WTC11 (cell line): Measurements from ENCODE around the gene AKAP6. TPM values are rescaled to one million over a fixed set of nuclear protein-coding genes. Genes with fewer than 3 reads are reported as not detected.

Source experiments
- ATAC-seq: fragments of 200-7000 bp; cut with Tn5 transposase; 2 replicates; pipeline ENCODE4 v1.10.0; 2021; ENCODE audit warnings: mild to moderate bottlenecking, moderate library complexity
- CTCF ChIA-PET: fragments of 300-600 bp; sonication (Branson Sonifier 250); formaldehyde crosslinking; loops from one replicate; lab custom pipeline; 2021; ENCODE audit warnings: antibody characterized with exemption; lab: Charles Lee
- POLR2A ChIA-PET: fragments of 350-600 bp; sonication (Branson Sonifier 250); formaldehyde crosslinking; loops from one replicate; lab custom pipeline; 2021; ENCODE audit warnings: antibody characterized with exemption; lab: Charles Lee
- DNase-seq: peaks from one replicate; pipeline ENCODE4 v3.0.0; 2021; ENCODE audit warnings: low spot score
- H3K27ac Mint-ChIP-seq: 2 replicates; pipeline ENCODE4 v1.8.0; 2021; ENCODE audit warnings: mixed read lengths
- H3K27me3 Mint-ChIP-seq: 2 replicates; pipeline ENCODE4 v1.8.0; 2021; ENCODE audit warnings: low read depth, mild to moderate bottlenecking, moderate library complexity, mixed read lengths
- H3K36me3 Mint-ChIP-seq: 2 replicates; pipeline ENCODE4 v1.8.0; 2021; ENCODE audit warnings: mixed read lengths
- H3K4me1 Mint-ChIP-seq: 2 replicates; pipeline ENCODE4 v1.8.0; 2022; ENCODE audit warnings: mixed read lengths
- H3K4me3 Mint-ChIP-seq: 2 replicates; pipeline ENCODE4 v1.8.0; 2021; ENCODE audit warnings: mild to moderate bottlenecking, moderate library complexity, mixed read lengths
- H3K9me3 Mint-ChIP-seq: 2 replicates; pipeline ENCODE4 v1.8.0; 2021; ENCODE audit warnings: mixed read lengths
- ARID4B ChIP-seq: sonication (generic); formaldehyde crosslinking; IDR thresholded peaks from 2 replicates; pipeline ENCODE4 v1.8.0; 2023; ENCODE audit warnings: missing genetic modification reagents, mild to moderate bottlenecking, borderline replicate concordance
- ATF3 ChIP-seq: sonication (generic); formaldehyde crosslinking; conservative IDR thresholded peaks from 2 replicates; pipeline ENCODE4 v1.8.1; 2022; ENCODE audit warnings: mild to moderate bottlenecking, missing genetic modification reagents
- CTCF ChIP-seq: fragments of 200-600 bp; IDR thresholded peaks from 2 replicates; pipeline ENCODE4 v1.8.0; 2022; ENCODE audit warnings: antibody characterized with exemption
- ELF4 ChIP-seq: sonication (generic); formaldehyde crosslinking; IDR thresholded peaks from 2 replicates; pipeline ENCODE4 v1.8.1; 2022; ENCODE audit warnings: low read depth, mild to moderate bottlenecking, moderate library complexity, missing genetic modification reagents
- ESRRA ChIP-seq: sonication (generic); formaldehyde crosslinking; IDR thresholded peaks from 2 replicates; pipeline ENCODE4 v1.8.1; 2022; ENCODE audit warnings: mild to moderate bottlenecking, missing genetic modification reagents, borderline replicate concordance
- GABPB1 ChIP-seq: sonication (generic); formaldehyde crosslinking; IDR thresholded peaks from 2 replicates; pipeline ENCODE4 v1.8.1; 2023; ENCODE audit warnings: mild to moderate bottlenecking, missing genetic modification reagents
- GTF2I ChIP-seq: fragments of 250-450 bp; sonication (Bioruptor Pico); conservative IDR thresholded peaks from 2 replicates; pipeline ENCODE4 v1.4.0; 2021; ENCODE audit warnings: mild to moderate bottlenecking
- IRF1 ChIP-seq: sonication (generic); formaldehyde crosslinking; IDR thresholded peaks from 2 replicates; pipeline ENCODE4 v1.8.0; 2023; ENCODE audit warnings: missing genetic modification reagents
- IRF2 ChIP-seq: sonication (generic); formaldehyde crosslinking; IDR thresholded peaks from 2 replicates; pipeline ENCODE4 v1.8.0; 2022; ENCODE audit warnings: low read depth, missing genetic modification reagents, borderline replicate concordance
- JUN ChIP-seq: sonication (generic); formaldehyde crosslinking; IDR thresholded peaks from 2 replicates; pipeline ENCODE4 v1.8.0; 2023; ENCODE audit warnings: mild to moderate bottlenecking, missing genetic modification reagents
- MLX ChIP-seq: sonication (generic); formaldehyde crosslinking; IDR thresholded peaks from 2 replicates; pipeline ENCODE4 v1.8.1; 2023; ENCODE audit warnings: mild to moderate bottlenecking, missing genetic modification reagents, moderate library complexity
- MXD4 ChIP-seq: fragments of 250-450 bp; sonication (Bioruptor Pico); IDR thresholded peaks from 2 replicates; pipeline ENCODE4 v1.8.0; 2021; ENCODE audit warnings: mild to moderate bottlenecking, moderate library complexity, borderline replicate concordance
- SMAD4 ChIP-seq: sonication (generic); formaldehyde crosslinking; IDR thresholded peaks from 2 replicates; pipeline ENCODE4 v1.8.0; 2022; ENCODE audit warnings: mild to moderate bottlenecking, missing genetic modification reagents
- SOX15 ChIP-seq: fragments of 250-450 bp; sonication (Bioruptor Pico); IDR thresholded peaks from 2 replicates; pipeline ENCODE4 v1.9.0; 2021; ENCODE audit warnings: mild to moderate bottlenecking
- TEAD1 ChIP-seq: sonication (generic); formaldehyde crosslinking; IDR thresholded peaks from 2 replicates; pipeline ENCODE4 v1.8.0; 2022; ENCODE audit warnings: mild to moderate bottlenecking, missing genetic modification reagents
- TP53 ChIP-seq: sonication (generic); formaldehyde crosslinking; IDR thresholded peaks from 2 replicates; pipeline ENCODE4 v1.8.1; 2023; ENCODE audit warnings: mild to moderate bottlenecking, missing genetic modification reagents
- ZNF121 ChIP-seq: sonication (generic); formaldehyde crosslinking; IDR thresholded peaks from 2 replicates; pipeline ENCODE4 v1.8.0; 2023; ENCODE audit warnings: missing genetic modification reagents
- ZNF138 ChIP-seq: sonication (generic); formaldehyde crosslinking; conservative IDR thresholded peaks from 2 replicates; pipeline ENCODE4 v1.8.1; 2022; ENCODE audit warnings: mild to moderate bottlenecking, moderate library complexity, missing genetic modification reagents
- ZNF219 ChIP-seq: sonication (generic); formaldehyde crosslinking; IDR thresholded peaks from 2 replicates; pipeline ENCODE4 v1.8.0; 2023; ENCODE audit warnings: missing genetic modification reagents, mild to moderate bottlenecking, borderline replicate concordance
- ZNF317 ChIP-seq: sonication (generic); formaldehyde crosslinking; IDR thresholded peaks from 2 replicates; pipeline ENCODE4 v1.8.1; 2023; ENCODE audit warnings: low read depth, mild to moderate bottlenecking, moderate library complexity, missing genetic modification reagents, borderline replicate concordance
- ZNF423 ChIP-seq: fragments of 250-450 bp; sonication (Bioruptor Pico); IDR thresholded peaks from 2 replicates; pipeline ENCODE4 v2.1.2; 2022; ENCODE audit warnings: mild to moderate bottlenecking, moderate library complexity
- ZNF512 ChIP-seq: sonication (generic); formaldehyde crosslinking; IDR thresholded peaks from 2 replicates; pipeline ENCODE4 v1.8.1; 2022; ENCODE audit warnings: missing genetic modification reagents, borderline replicate concordance
- ZNF671 ChIP-seq: fragments of 250-450 bp; sonication (Bioruptor Pico); IDR thresholded peaks from 2 replicates; pipeline ENCODE4 v1.8.0; 2021; ENCODE audit warnings: mild to moderate bottlenecking
- ZSCAN18 ChIP-seq: fragments of 250-450 bp; sonication (Bioruptor Pico); IDR thresholded peaks from 2 replicates; pipeline ENCODE4 v2.1.2; 2022; ENCODE audit warnings: mild to moderate bottlenecking, moderate library complexity
- total RNA-seq: library from RNA; stranded (reverse); gene quantifications from 3 replicates; pipeline ENCODE4 v1.2.3, GENCODE V29; 2021

AKAP6 gene
- total RNA-seq, 1 experiment from 2014 or later: 0.63 TPM

- ATAC-seq: no peak
- no peak overlapping the region for H3K4me3 Mint-ChIP-seq
- peaks cover 10% of the 10 kb centered on the region for H3K9me3 Mint-ChIP-seq
- DNase-seq: no peak
- TF ChIP-seq ZNF423 (CRISPR knock-in tag) (no peak), JUN (CRISPR knock-in tag) (no peak), ZSCAN18 (CRISPR knock-in tag) (no peak), SOX15 (CRISPR knock-in tag) (no peak), GTF2I (CRISPR knock-in tag) (no peak), ZNF512 (CRISPR knock-in tag) (no peak), IRF1 (CRISPR knock-in tag) (no peak), TEAD1 (no peak), ESRRA (no peak), ZNF121 (CRISPR knock-in tag) (no peak), ARID4B (CRISPR knock-in tag) (no peak), IRF2 (CRISPR knock-in tag) (no peak), ZNF138 (no peak), ATF3 (CRISPR knock-in tag) (no peak), ZNF671 (CRISPR knock-in tag) (no peak)
- TF ChIP-seq, all 79 proteins: peak for 0
- CTCF ChIA-PET: no interaction called here
- no peaks in the 10 kb centered on the region for H3K27me3 Mint-ChIP-seq
- no peak overlapping the region for H3K27ac Mint-ChIP-seq
- POLR2A ChIA-PET: no interaction called here
- no peaks in the 10 kb centered on the region for H3K36me3 Mint-ChIP-seq
- no peaks in the 10 kb centered on the region for H3K4me1 Mint-ChIP-seq
These were observed 415.8 kb downstream of the AKAP6 start for GRCh38 chr14:32744811-32745445.

GRCh38 chr14:32754209-32754608 lies 425.1 kb downstream of the AKAP6 start:
- peaks cover 24% of the 10 kb centered on the region for H3K9me3 Mint-ChIP-seq
- ATAC-seq (no peak), DNase-seq (no peak)
- CTCF ChIA-PET: no interaction called here
- H3K36me3 Mint-ChIP-seq: peaks cover 13% of the 10 kb centered on the region
- H3K4me1 Mint-ChIP-seq: no peaks in the 10 kb centered on the region
- H3K4me3 Mint-ChIP-seq: no peak overlapping the region
- no peaks in the 10 kb centered on the region; the same call in 1 of the 2 replicates for H3K27me3 Mint-ChIP-seq
- POLR2A ChIA-PET: no interaction called here
- no peak overlapping the region for H3K27ac Mint-ChIP-seq
- TF ChIP-seq MXD4 (CRISPR knock-in tag): no peak
- no peak for TF ChIP-seq MLX (CRISPR knock-in tag)
- TF ChIP-seq ZNF219: no peak
- no peak for TF ChIP-seq ZNF317 (CRISPR knock-in tag)
- no peak for TF ChIP-seq GTF2I (CRISPR knock-in tag)
- no peak for TF ChIP-seq TP53 (CRISPR knock-in tag)
- TF ChIP-seq ELF4 (CRISPR knock-in tag): no peak
- no peak for TF ChIP-seq CTCF
- no peak for TF ChIP-seq SMAD4
- no peak for TF ChIP-seq GABPB1 (CRISPR knock-in tag)
- no peak for TF ChIP-seq IRF2 (CRISPR knock-in tag)
- no peak for TF ChIP-seq ESRRA
